WTC11 (cell line): Measurements from ENCODE around the gene NFIL3. TPM values are rescaled to one million over a fixed set of nuclear protein-coding genes. Genes with fewer than 3 reads are reported as not detected.

ENCODE experiments used
- ATAC-seq: fragments of 200-7000 bp; cut with Tn5 transposase; 2 replicates; pipeline ENCODE4 v1.10.0; 2021; ENCODE audit warnings: mild to moderate bottlenecking, moderate library complexity
- CTCF ChIA-PET: fragments of 300-600 bp; sonication (Branson Sonifier 250); formaldehyde crosslinking; loops from one replicate; lab custom pipeline; 2021; ENCODE audit warnings: antibody characterized with exemption; lab: Charles Lee
- POLR2A ChIA-PET: fragments of 350-600 bp; sonication (Branson Sonifier 250); formaldehyde crosslinking; loops from one replicate; lab custom pipeline; 2021; ENCODE audit warnings: antibody characterized with exemption; lab: Charles Lee
- DNase-seq: peaks from one replicate; pipeline ENCODE4 v3.0.0; 2021; ENCODE audit warnings: low spot score
- H3K27ac Mint-ChIP-seq: 2 replicates; pipeline ENCODE4 v1.8.0; 2021; ENCODE audit warnings: mixed read lengths
- H3K27me3 Mint-ChIP-seq: 2 replicates; pipeline ENCODE4 v1.8.0; 2021; ENCODE audit warnings: low read depth, mild to moderate bottlenecking, moderate library complexity, mixed read lengths
- H3K36me3 Mint-ChIP-seq: 2 replicates; pipeline ENCODE4 v1.8.0; 2021; ENCODE audit warnings: mixed read lengths
- H3K4me1 Mint-ChIP-seq: 2 replicates; pipeline ENCODE4 v1.8.0; 2022; ENCODE audit warnings: mixed read lengths
- H3K4me3 Mint-ChIP-seq: 2 replicates; pipeline ENCODE4 v1.8.0; 2021; ENCODE audit warnings: mild to moderate bottlenecking, moderate library complexity, mixed read lengths
- H3K9me3 Mint-ChIP-seq: 2 replicates; pipeline ENCODE4 v1.8.0; 2021; ENCODE audit warnings: mixed read lengths
- CBFB ChIP-seq: sonication (generic); formaldehyde crosslinking; IDR thresholded peaks from 2 replicates; pipeline ENCODE4 v1.8.1; 2022; ENCODE audit warnings: mild to moderate bottlenecking, low read depth, missing genetic modification reagents
- JAZF1 ChIP-seq: fragments of 250-450 bp; sonication (Bioruptor Pico); IDR thresholded peaks from 2 replicates; pipeline ENCODE4 v1.9.0; 2021; ENCODE audit warnings: moderate library complexity, mild to moderate bottlenecking, inconsistent platforms
- MYBL2 ChIP-seq: sonication (generic); formaldehyde crosslinking; IDR thresholded peaks from 2 replicates; pipeline ENCODE4 v1.8.1; 2023; ENCODE audit warnings: mild to moderate bottlenecking, moderate library complexity, missing genetic modification reagents
- NFATC4 ChIP-seq: fragments of 250-450 bp; sonication (Bioruptor Pico); IDR thresholded peaks from 2 replicates; pipeline ENCODE4 v1.9.0; 2021; ENCODE audit warnings: mild to moderate bottlenecking
- OVOL2 ChIP-seq: fragments of 250-450 bp; sonication (Bioruptor Pico); IDR thresholded peaks from 2 replicates; pipeline ENCODE4 v1.9.0; 2021; ENCODE audit warnings: mild to moderate bottlenecking, borderline replicate concordance
- RELA ChIP-seq: sonication (generic); formaldehyde crosslinking; IDR thresholded peaks from 2 replicates; pipeline ENCODE4 v1.8.1; 2022; ENCODE audit warnings: missing genetic modification reagents, mild to moderate bottlenecking, borderline replicate concordance
- RORB ChIP-seq: fragments of 250-450 bp; sonication (Bioruptor Pico); IDR thresholded peaks from 2 replicates; pipeline ENCODE4 v1.9.0; 2021; ENCODE audit warnings: mild to moderate bottlenecking
- SMAD4 ChIP-seq: sonication (generic); formaldehyde crosslinking; IDR thresholded peaks from 2 replicates; pipeline ENCODE4 v1.8.0; 2022; ENCODE audit warnings: mild to moderate bottlenecking, missing genetic modification reagents
- SOX15 ChIP-seq: fragments of 250-450 bp; sonication (Bioruptor Pico); IDR thresholded peaks from 2 replicates; pipeline ENCODE4 v1.9.0; 2021; ENCODE audit warnings: mild to moderate bottlenecking
- ZNF232 ChIP-seq: sonication (generic); formaldehyde crosslinking; IDR thresholded peaks from 2 replicates; pipeline ENCODE4 v1.8.0; 2022; ENCODE audit warnings: mild to moderate bottlenecking, missing genetic modification reagents
- ZNF396 ChIP-seq: fragments of 250-450 bp; sonication (Bioruptor Pico); IDR thresholded peaks from 2 replicates; pipeline ENCODE4 v1.8.0; 2021; ENCODE audit warnings: mild to moderate bottlenecking, moderate library complexity, borderline replicate concordance
- total RNA-seq: library from RNA; stranded (reverse); gene quantifications from 3 replicates; pipeline ENCODE4 v1.2.3, GENCODE V29; 2021
- TF ChIP-seq, protein P1 (sequence below): sonication (generic); formaldehyde crosslinking; IDR thresholded peaks from 2 replicates; pipeline ENCODE4 v1.8.0; 2022; ENCODE audit warnings: mild to moderate bottlenecking, missing genetic modification reagents
- TF ChIP-seq, protein P2 (sequence below): fragments of 250-450 bp; sonication (Bioruptor Pico); conservative IDR thresholded peaks from 2 replicates; pipeline ENCODE4 v1.9.0; 2021; ENCODE audit warnings: mild to moderate bottlenecking
- TF ChIP-seq, protein P3 (sequence below): sonication (generic); formaldehyde crosslinking; IDR thresholded peaks from 2 replicates; pipeline ENCODE4 v1.8.0; 2023; ENCODE audit warnings: missing genetic modification reagents, mild to moderate bottlenecking, borderline replicate concordance
- TF ChIP-seq, protein P4 (sequence below): fragments of 250-450 bp; sonication (Bioruptor Pico); IDR thresholded peaks from 2 replicates; pipeline ENCODE4 v1.8.0; 2021; ENCODE audit warnings: mild to moderate bottlenecking
- TF ChIP-seq, protein P5 (sequence below): fragments of 250-450 bp; sonication (Bioruptor Pico); IDR thresholded peaks from 2 replicates; pipeline ENCODE4 v1.9.0; 2021; ENCODE audit warnings: mild to moderate bottlenecking
- TF ChIP-seq, protein P6 (sequence below): sonication (generic); formaldehyde crosslinking; conservative IDR thresholded peaks from 2 replicates; pipeline ENCODE4 v1.8.1; 2023; ENCODE audit warnings: mild to moderate bottlenecking, low read depth, missing genetic modification reagents, moderate library complexity
- TF ChIP-seq, protein P7 (sequence below): fragments of 250-450 bp; sonication (Bioruptor Pico); IDR thresholded peaks from 2 replicates; pipeline ENCODE4 v1.9.0; 2021; ENCODE audit warnings: mild to moderate bottlenecking
- TF ChIP-seq, protein P8 (sequence below): sonication (generic); formaldehyde crosslinking; IDR thresholded peaks from 2 replicates; pipeline ENCODE4 v1.8.1; 2022; ENCODE audit warnings: mild to moderate bottlenecking, missing genetic modification reagents, moderate library complexity, borderline replicate concordance

Gene NFIL3
- total RNA-seq, 1 experiment from 2014 or later = 11.8 TPM

DNA sequence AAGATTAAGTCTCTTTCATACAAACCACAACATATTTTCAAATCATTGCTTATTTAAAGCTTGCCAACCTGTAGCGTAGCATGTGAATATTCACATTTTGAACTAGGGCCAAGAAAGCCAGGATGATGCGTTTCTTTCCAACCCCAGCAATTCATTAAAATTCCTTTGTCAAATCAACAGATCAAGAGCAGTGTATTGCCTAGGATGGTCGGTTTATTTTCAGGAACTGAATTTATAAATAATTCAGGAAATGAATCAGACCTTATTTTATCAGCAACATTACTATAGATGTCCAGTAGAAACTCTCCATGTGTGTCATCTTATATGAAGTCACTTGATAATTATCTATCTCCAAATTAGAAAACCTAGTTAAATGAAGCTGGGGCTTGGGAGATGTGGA, 48.7 kb downstream of the NFIL3 start (continued):
- TF ChIP-seq, protein P1, sequence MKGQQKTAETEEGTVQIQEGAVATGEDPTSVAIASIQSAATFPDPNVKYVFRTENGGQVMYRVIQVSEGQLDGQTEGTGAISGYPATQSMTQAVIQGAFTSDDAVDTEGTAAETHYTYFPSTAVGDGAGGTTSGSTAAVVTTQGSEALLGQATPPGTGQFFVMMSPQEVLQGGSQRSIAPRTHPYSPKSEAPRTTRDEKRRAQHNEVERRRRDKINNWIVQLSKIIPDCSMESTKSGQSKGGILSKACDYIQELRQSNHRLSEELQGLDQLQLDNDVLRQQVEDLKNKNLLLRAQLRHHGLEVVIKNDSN (CRISPR knock-in tag) = no peak
- TF ChIP-seq, protein P2, sequence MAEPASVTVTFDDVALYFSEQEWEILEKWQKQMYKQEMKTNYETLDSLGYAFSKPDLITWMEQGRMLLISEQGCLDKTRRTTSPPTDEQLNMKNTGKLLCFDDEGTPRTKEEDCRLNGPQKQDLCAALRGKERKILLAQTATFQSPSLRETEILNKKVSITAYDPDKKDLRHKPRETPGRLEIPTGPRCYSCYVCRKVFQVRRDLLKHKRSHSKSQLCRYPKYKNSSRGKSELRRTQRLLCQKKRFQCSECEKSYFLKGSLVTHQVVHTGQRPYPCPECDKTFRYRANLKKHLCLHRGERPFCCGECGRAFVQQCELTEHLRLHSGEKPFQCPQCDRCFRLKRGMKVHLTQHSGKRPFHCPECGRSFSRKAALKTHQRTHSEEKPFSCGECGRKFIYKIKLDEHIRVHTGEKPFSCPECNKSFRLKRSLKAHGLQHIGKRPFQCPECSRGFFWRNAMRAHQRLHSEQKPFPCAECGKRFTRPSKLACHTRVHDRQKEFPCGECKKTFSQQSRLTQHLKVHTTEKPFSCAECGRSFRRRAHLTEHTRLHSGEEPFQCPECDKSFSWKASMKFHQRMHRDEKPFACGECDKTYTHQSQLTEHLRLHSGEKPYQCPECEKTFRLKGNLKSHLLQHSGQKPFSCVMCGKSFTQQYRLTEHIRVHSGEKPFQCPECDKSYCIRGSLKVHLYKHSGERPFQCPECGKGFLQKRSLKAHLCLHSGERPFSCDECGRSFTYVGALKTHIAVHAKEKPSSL (CRISPR knock-in tag) = no peak
- TF ChIP-seq, all 79 proteins: peak for 0

DNA sequence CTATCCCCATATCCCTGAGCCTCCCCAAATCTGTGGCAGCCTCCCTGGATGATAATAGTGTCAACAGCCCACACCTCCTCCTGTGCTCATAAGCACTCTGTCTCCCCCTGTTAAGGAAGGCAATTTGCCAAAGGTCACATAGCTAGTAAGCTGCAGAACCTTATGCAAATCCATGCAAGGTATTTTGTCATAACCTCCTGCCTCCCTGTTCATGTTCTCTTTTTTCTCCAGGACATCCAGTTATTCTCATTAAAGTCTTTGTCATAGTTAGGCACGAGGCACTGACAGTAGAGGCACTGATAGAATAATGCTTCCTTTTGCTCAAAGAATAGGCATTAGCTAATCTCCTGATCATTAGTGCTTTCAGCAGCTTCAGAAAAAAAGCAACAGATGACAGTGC, 51.7 kb downstream of the NFIL3 start:
- DNase-seq (no peak), ATAC-seq (no peak)
- Mint-ChIP-seq H3K27ac (no peak overlapping the region), H3K4me3 (no peak overlapping the region), H3K4me1 (0 out of 2 replicates have a peak, but pooled peaks cover 6% of the 10 kb centered on the region), H3K27me3 (no peaks in the 10 kb centered on the region), H3K36me3 (no peaks in the 10 kb centered on the region), H3K9me3 (peaks cover 22% of the 10 kb centered on the region)
- ChIA-PET CTCF (interaction anchor here (0.6 to 0.7 kb wide), 2 partner anchors 92 to 457 kb away, joined by 3 to 4 read pairs; no protein-coding TSS in a partner anchor), POLR2A (no interaction called here)
- TF ChIP-seq SOX15 = no peak
- TF ChIP-seq CBFB (CRISPR knock-in tag) = no peak
- no peak for TF ChIP-seq ZNF396
- TF ChIP-seq, protein P3, sequence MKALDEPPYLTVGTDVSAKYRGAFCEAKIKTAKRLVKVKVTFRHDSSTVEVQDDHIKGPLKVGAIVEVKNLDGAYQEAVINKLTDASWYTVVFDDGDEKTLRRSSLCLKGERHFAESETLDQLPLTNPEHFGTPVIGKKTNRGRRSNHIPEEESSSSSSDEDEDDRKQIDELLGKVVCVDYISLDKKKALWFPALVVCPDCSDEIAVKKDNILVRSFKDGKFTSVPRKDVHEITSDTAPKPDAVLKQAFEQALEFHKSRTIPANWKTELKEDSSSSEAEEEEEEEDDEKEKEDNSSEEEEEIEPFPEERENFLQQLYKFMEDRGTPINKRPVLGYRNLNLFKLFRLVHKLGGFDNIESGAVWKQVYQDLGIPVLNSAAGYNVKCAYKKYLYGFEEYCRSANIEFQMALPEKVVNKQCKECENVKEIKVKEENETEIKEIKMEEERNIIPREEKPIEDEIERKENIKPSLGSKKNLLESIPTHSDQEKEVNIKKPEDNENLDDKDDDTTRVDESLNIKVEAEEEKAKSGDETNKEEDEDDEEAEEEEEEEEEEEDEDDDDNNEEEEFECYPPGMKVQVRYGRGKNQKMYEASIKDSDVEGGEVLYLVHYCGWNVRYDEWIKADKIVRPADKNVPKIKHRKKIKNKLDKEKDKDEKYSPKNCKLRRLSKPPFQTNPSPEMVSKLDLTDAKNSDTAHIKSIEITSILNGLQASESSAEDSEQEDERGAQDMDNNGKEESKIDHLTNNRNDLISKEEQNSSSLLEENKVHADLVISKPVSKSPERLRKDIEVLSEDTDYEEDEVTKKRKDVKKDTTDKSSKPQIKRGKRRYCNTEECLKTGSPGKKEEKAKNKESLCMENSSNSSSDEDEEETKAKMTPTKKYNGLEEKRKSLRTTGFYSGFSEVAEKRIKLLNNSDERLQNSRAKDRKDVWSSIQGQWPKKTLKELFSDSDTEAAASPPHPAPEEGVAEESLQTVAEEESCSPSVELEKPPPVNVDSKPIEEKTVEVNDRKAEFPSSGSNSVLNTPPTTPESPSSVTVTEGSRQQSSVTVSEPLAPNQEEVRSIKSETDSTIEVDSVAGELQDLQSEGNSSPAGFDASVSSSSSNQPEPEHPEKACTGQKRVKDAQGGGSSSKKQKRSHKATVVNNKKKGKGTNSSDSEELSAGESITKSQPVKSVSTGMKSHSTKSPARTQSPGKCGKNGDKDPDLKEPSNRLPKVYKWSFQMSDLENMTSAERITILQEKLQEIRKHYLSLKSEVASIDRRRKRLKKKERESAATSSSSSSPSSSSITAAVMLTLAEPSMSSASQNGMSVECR (CRISPR knock-in tag) = no peak
- TF ChIP-seq RORB (CRISPR knock-in tag) = no peak
- TF ChIP-seq, protein P4, sequence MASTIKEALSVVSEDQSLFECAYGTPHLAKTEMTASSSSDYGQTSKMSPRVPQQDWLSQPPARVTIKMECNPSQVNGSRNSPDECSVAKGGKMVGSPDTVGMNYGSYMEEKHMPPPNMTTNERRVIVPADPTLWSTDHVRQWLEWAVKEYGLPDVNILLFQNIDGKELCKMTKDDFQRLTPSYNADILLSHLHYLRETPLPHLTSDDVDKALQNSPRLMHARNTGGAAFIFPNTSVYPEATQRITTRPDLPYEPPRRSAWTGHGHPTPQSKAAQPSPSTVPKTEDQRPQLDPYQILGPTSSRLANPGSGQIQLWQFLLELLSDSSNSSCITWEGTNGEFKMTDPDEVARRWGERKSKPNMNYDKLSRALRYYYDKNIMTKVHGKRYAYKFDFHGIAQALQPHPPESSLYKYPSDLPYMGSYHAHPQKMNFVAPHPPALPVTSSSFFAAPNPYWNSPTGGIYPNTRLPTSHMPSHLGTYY = no peak
- TF ChIP-seq SMAD4 (CRISPR knock-in tag) = no peak
- TF ChIP-seq OVOL2 (CRISPR knock-in tag) = no peak
- no peak for TF ChIP-seq ZNF232
- TF ChIP-seq NFATC4 (CRISPR knock-in tag) = no peak
- TF ChIP-seq, protein P5, sequence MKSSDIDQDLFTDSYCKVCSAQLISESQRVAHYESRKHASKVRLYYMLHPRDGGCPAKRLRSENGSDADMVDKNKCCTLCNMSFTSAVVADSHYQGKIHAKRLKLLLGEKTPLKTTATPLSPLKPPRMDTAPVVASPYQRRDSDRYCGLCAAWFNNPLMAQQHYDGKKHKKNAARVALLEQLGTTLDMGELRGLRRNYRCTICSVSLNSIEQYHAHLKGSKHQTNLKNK = no peak
- TF ChIP-seq RELA (CRISPR knock-in tag) = no peak
- no peak for TF ChIP-seq MYBL2
- TF ChIP-seq, protein P6, sequence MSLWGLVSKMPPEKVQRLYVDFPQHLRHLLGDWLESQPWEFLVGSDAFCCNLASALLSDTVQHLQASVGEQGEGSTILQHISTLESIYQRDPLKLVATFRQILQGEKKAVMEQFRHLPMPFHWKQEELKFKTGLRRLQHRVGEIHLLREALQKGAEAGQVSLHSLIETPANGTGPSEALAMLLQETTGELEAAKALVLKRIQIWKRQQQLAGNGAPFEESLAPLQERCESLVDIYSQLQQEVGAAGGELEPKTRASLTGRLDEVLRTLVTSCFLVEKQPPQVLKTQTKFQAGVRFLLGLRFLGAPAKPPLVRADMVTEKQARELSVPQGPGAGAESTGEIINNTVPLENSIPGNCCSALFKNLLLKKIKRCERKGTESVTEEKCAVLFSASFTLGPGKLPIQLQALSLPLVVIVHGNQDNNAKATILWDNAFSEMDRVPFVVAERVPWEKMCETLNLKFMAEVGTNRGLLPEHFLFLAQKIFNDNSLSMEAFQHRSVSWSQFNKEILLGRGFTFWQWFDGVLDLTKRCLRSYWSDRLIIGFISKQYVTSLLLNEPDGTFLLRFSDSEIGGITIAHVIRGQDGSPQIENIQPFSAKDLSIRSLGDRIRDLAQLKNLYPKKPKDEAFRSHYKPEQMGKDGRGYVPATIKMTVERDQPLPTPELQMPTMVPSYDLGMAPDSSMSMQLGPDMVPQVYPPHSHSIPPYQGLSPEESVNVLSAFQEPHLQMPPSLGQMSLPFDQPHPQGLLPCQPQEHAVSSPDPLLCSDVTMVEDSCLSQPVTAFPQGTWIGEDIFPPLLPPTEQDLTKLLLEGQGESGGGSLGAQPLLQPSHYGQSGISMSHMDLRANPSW = no peak
- no peak for TF ChIP-seq JAZF1 (CRISPR knock-in tag)
- TF ChIP-seq, protein P7, sequence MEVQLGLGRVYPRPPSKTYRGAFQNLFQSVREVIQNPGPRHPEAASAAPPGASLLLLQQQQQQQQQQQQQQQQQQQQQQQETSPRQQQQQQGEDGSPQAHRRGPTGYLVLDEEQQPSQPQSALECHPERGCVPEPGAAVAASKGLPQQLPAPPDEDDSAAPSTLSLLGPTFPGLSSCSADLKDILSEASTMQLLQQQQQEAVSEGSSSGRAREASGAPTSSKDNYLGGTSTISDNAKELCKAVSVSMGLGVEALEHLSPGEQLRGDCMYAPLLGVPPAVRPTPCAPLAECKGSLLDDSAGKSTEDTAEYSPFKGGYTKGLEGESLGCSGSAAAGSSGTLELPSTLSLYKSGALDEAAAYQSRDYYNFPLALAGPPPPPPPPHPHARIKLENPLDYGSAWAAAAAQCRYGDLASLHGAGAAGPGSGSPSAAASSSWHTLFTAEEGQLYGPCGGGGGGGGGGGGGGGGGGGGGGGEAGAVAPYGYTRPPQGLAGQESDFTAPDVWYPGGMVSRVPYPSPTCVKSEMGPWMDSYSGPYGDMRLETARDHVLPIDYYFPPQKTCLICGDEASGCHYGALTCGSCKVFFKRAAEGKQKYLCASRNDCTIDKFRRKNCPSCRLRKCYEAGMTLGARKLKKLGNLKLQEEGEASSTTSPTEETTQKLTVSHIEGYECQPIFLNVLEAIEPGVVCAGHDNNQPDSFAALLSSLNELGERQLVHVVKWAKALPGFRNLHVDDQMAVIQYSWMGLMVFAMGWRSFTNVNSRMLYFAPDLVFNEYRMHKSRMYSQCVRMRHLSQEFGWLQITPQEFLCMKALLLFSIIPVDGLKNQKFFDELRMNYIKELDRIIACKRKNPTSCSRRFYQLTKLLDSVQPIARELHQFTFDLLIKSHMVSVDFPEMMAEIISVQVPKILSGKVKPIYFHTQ (CRISPR knock-in tag) = no peak
- TF ChIP-seq, protein P1 (CRISPR knock-in tag) = no peak
- TF ChIP-seq, protein P8, sequence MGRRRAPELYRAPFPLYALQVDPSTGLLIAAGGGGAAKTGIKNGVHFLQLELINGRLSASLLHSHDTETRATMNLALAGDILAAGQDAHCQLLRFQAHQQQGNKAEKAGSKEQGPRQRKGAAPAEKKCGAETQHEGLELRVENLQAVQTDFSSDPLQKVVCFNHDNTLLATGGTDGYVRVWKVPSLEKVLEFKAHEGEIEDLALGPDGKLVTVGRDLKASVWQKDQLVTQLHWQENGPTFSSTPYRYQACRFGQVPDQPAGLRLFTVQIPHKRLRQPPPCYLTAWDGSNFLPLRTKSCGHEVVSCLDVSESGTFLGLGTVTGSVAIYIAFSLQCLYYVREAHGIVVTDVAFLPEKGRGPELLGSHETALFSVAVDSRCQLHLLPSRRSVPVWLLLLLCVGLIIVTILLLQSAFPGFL = no peak
